Measurements from ENCODE around the gene L1CAM. TPM values are rescaled to one million over a fixed set of nuclear protein-coding genes. Genes with fewer than 3 reads are reported as not detected.

L1CAM gene
- total and polyA plus RNA-seq, 9 of the 15 experiments (the other 6 are each of a cell fraction or from before 2014, with no cell fraction given) = 0.09 to 0.86 (median 0.26) TPM; not detected in 3

- H3K4me3 ChIP-seq = no peak overlapping the region
- no peaks in the 10 kb centered on the region; the same call in 1 of the 2 replicates for H4K20me1 ChIP-seq (replicated peaks; ENCODE audit: control insufficient read depth, insufficient read depth, low read length)
- H3K4me2 ChIP-seq (ENCODE audit: insufficient read depth, low read length) = no peak overlapping the region
- POLR2A ChIA-PET = interaction anchor here (0.7 kb wide), 1 partner anchor 70 kb away, joined by 3 read pairs; no protein-coding TSS in a partner anchor
- H3K9ac ChIP-seq (ENCODE audit: insufficient read depth in 1 of 2, low read depth in 2 of 2, low read length in 2 of 2) = no peak overlapping the region
- BruUV-seq (replicated peaks) = no TSS peak
- peaks cover 0 to 38% of the 10 kb centered on the region in 2 experiments; a peak in 2 of 5 replicates for H3K27me3 ChIP-seq (ENCODE audit: control insufficient read depth in 2 of 2, insufficient read depth in 2 of 2, low read length in 2 of 2)
- WGBS (ENCODE audit: insufficient coverage, low coverage, missing lambda C conversion rate) = 9% methylated on average over 7 of the region's 7 CpGs
- CTCF ChIA-PET (ENCODE audit: low intra/inter-chr PET ratio) = no interaction called here
- in situ Hi-C loops (cut with MboI) (no loop called here), intact Hi-C loops (cut with micrococcal nuclease) (no loop called here)
- ATAC-seq (no peak), DNase-seq (ENCODE audit: extremely low read depth in 1 of 4, low spot score in 3 of 4) (no peak), FAIRE-seq (no peak)
- no peaks in the 10 kb centered on the region for H3K36me3 ChIP-seq (ENCODE audit: control insufficient read depth, insufficient read depth, low read length)
- H3K9me1 ChIP-seq (ENCODE audit: control insufficient read depth, insufficient read depth, low read length) = no peaks in the 10 kb centered on the region
- no peaks in the 10 kb centered on the region for H3K79me2 ChIP-seq (ENCODE audit: control insufficient read depth, insufficient read depth, low read length)
- H3K27ac ChIP-seq (ENCODE audit: extremely low read depth, low read depth, low read length) = no peak overlapping the region
- no peaks in the 10 kb centered on the region for H3K9me3 ChIP-seq (replicated peaks; ENCODE audit: control insufficient read depth, insufficient read depth, low read depth, low read length)
- H3K4me1 ChIP-seq (replicated peaks in 1 of 2; ENCODE audit: control insufficient read depth in 2 of 2, insufficient read depth in 2 of 2, low read length in 2 of 2) = peaks cover 0 to 50% of the 10 kb centered on the region in 2 experiments; a peak in 3 of 5 replicates
- no peak overlapping the region for H2AFZ ChIP-seq (ENCODE audit: low read depth, low read length)
- TF ChIP-seq ZNF707 (CRISPR knock-in tag; conservative IDR thresholded peaks at IDR 0.05) = no peak
- no peak for TF ChIP-seq ZNF57 (CRISPR knock-in tag; IDR thresholded peaks at IDR 0.05)
- TF ChIP-seq SETDB1 (IDR thresholded peaks at IDR 0.05; ENCODE audit: low read length) = no peak
- no peak for TF ChIP-seq ZFP36 (IDR thresholded peaks at IDR 0.05; ENCODE audit: low read depth, low read length, partially characterized antibody)
- no peak for TF ChIP-seq NELFE (IDR thresholded peaks at IDR 0.05; ENCODE audit: insufficient read depth, insufficient read length)
- TF ChIP-seq NFE2L1 (tag; IDR thresholded peaks at IDR 0.05; ENCODE audit: borderline replicate concordance, low read depth) = no peak
- TF ChIP-seq ZNF146 (CRISPR knock-in tag; IDR thresholded peaks at IDR 0.05; ENCODE audit: unreplicated experiment) = no peak
- TF ChIP-seq CC2D1A (IDR thresholded peaks at IDR 0.05) = no peak
- no peak for TF ChIP-seq DPF2 (IDR thresholded peaks at IDR 0.05)
- TF ChIP-seq ATF1 (CRISPR knock-in tag; IDR thresholded peaks at IDR 0.05) = no peak
- no peak for TF ChIP-seq ATF1 (tag; IDR thresholded peaks at IDR 0.05)
- no peak for TF ChIP-seq CLOCK (CRISPR knock-in tag; IDR thresholded peaks at IDR 0.05; ENCODE audit: borderline replicate concordance)
- no peak for TF ChIP-seq BMI1 (IDR thresholded peaks at IDR 0.05; ENCODE audit: low read length)
- no peak for TF ChIP-seq SRSF1 (IDR thresholded peaks at IDR 0.05; ENCODE audit: low read depth, low read length)
- no peak for TF ChIP-seq ERF (CRISPR knock-in tag; IDR thresholded peaks at IDR 0.05)
- no peak for TF ChIP-seq ZNF507 (tag; conservative IDR thresholded peaks at IDR 0.05)
- TF ChIP-seq JUND (IDR thresholded peaks at IDR 0.05; ENCODE audit: borderline replicate concordance, low read depth, low read length) = no peak
- TF ChIP-seq JUND (tag; IDR thresholded peaks at IDR 0.05; ENCODE audit: borderline replicate concordance, low read depth, low read length) = no peak
- no peak for TF ChIP-seq HMG20A (CRISPR knock-in tag; conservative IDR thresholded peaks at IDR 0.05)
- TF ChIP-seq PTBP1 (IDR thresholded peaks at IDR 0.05; ENCODE audit: low read depth, low read length) = no peak
- no peak for TF ChIP-seq TCF15 (CRISPR knock-in tag; IDR thresholded peaks at IDR 0.05)
Observed at GRCh38 chrX:153881281-153881680, 4.7 kb downstream of the L1CAM start.

Measured in K562 (cell line).